ENCODE measurements around the gene PRR9.

The PRR9 gene

DNA sequence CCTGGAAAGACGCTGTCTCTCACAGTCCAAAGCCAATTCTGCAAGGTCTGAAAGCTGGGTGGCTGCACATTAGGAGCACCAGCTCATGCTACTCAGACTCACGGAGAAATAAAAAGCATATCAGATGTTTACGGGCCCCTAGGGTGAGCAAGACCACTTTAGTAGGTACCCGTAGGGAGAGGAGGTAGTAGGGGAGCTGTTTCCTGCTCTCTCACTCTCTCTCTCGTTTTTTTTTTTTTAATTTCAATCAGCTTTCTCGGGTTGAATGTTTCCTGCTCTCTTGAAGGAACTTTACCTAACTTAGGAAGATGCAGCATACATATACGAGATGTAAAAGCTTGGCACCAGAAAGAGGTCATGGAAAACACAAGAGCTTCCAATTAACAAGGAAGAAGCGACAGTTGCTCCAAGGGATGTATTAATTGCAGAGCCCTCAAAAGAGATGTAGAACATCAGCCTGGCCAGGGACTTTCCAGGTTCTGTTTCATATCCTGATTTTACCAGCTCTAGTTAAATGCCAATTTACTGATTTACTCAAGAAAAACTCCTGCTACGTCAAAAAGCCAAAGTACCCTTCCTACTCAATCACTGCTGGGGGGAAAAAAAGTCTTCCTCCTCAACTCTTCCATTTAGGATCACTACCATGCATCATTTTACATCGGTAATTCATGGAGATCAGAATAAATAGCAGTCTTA lies 45.2 kb downstream of the PRR9 start:
- TF ChIP-seq, protein P1, sequence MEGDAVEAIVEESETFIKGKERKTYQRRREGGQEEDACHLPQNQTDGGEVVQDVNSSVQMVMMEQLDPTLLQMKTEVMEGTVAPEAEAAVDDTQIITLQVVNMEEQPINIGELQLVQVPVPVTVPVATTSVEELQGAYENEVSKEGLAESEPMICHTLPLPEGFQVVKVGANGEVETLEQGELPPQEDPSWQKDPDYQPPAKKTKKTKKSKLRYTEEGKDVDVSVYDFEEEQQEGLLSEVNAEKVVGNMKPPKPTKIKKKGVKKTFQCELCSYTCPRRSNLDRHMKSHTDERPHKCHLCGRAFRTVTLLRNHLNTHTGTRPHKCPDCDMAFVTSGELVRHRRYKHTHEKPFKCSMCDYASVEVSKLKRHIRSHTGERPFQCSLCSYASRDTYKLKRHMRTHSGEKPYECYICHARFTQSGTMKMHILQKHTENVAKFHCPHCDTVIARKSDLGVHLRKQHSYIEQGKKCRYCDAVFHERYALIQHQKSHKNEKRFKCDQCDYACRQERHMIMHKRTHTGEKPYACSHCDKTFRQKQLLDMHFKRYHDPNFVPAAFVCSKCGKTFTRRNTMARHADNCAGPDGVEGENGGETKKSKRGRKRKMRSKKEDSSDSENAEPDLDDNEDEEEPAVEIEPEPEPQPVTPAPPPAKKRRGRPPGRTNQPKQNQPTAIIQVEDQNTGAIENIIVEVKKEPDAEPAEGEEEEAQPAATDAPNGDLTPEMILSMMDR (IDR thresholded peaks at IDR 0.05; ENCODE audit: low read depth, low read length) = no peak
- H3K4me3 ChIP-seq (ENCODE audit: low read depth, low read length) = no peak overlapping the region

DNA sequence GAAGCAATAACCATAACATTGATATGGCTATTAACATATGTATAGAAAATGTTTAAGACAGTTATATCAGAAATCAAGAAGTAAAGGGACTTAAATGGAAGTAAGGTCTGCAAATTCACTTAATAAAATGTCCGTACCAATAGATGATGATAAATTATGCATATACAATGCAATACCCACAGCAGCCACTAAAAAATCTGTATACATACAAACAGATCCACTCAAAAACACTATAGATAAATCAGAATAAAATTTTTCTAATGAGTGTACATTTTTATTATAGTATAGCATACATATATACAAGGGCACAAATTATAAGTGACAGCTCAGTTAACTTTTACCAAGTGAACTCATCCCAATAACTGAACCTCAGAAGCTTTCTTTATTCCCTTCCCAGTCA lies 48.1 kb downstream of the PRR9 start:
- TF ChIP-seq, protein P1 (IDR thresholded peaks at IDR 0.05; ENCODE audit: low read depth, low read length) = no peak
- H3K4me3 ChIP-seq (ENCODE audit: low read depth, low read length) = no peak overlapping the region
